ENCODE results near the gene POMGNT1. TPM values are rescaled to one million over a fixed set of nuclear protein-coding genes. Genes with fewer than 3 reads are reported as not detected.

Gene POMGNT1
- polyA plus RNA-seq, 3 donors: 10.3 to 16.7 (median 12.2) TPM

- Mint-ChIP-seq H3K4me1 (peaks cover 21% of the 10 kb centered on the region), H3K4me3 (peak overlapping the region; percentile 41 to 97), H3K36me3 (peaks cover 0 to 3% of the 10 kb centered on the region in 2 donors), H3K27ac (peak overlapping the region in 1 of 7 donors; percentile 30), H3K9me3 (peaks cover 0 to 2% (median 0%) of the 10 kb centered on the region in 7 donors), H3K27me3 (ENCODE audit: low read depth in 3 of 3) (peaks cover 8 to 26% (median 9%) of the 10 kb centered on the region in 3 donors)
- Histone ChIP-seq H3K27me3 (ENCODE audit: control insufficient read depth in 2 of 2, insufficient read depth in 2 of 2, low read length in 2 of 2) (peaks cover 0 to 15% of the 10 kb centered on the region in 2 donors), H3K4me3 (replicated peaks in 1 of 3; ENCODE audit: low read depth in 2 of 3, low read length in 3 of 3) (peak overlapping the region in 1 of 3 experiments; percentile 76), H4K20me1 (ENCODE audit: insufficient read depth, low read length) (no peaks in the 10 kb centered on the region), H3K4me2 (replicated peaks; ENCODE audit: extremely low read depth, low read length, poor library complexity, severe bottlenecking) (peak overlapping the region; percentile 79), H3K79me2 (ENCODE audit: insufficient read depth, low read length) (no peaks in the 10 kb centered on the region), H3K27ac (ENCODE audit: low read depth in 1 of 2, low read length in 2 of 2) (no peak overlapping the region), H3K36me3 (replicated peaks in 1 of 2; ENCODE audit: control insufficient read depth in 1 of 2, insufficient read depth in 2 of 2, low read length in 2 of 2) (no peaks in the 10 kb centered on the region), H2AFZ (ENCODE audit: insufficient read depth, low read depth, low read length, poor library complexity, severe bottlenecking) (peak overlapping the region; percentile 84), H3K4me1 (ENCODE audit: control insufficient read depth in 1 of 2, insufficient read depth in 2 of 2, low read length in 2 of 2) (peaks cover 11 to 21% of the 10 kb centered on the region in 2 donors), H3K9ac (ENCODE audit: insufficient read depth, low read length, poor library complexity, severe bottlenecking) (no peak overlapping the region), H3K9me3 (replicated peaks in 1 of 2; ENCODE audit: control insufficient read depth in 1 of 2, insufficient read depth in 1 of 2, low read length in 2 of 2) (no peaks in the 10 kb centered on the region)
- DNase-seq: no peak
- intact Hi-C loops (cut with micrococcal nuclease): no loop called here
- TF ChIP-seq CTCF (IDR thresholded peaks at IDR 0.05): no peak
- WGBS (ENCODE audit: insufficient coverage): 2% methylated on average over 5 of the region's 5 CpGs
These were observed 6.1 kb upstream of the POMGNT1 start for GRCh38 chr1:46204406-46204742.

- Histone ChIP-seq H2AFZ (ENCODE audit: insufficient read depth, low read depth, low read length, poor library complexity, severe bottlenecking) (peak overlapping the region; percentile 84), H3K27me3 (ENCODE audit: control insufficient read depth in 2 of 2, insufficient read depth in 2 of 2, low read length in 2 of 2) (peaks cover 0 to 15% of the 10 kb centered on the region in 2 donors), H3K9me3 (replicated peaks in 1 of 2; ENCODE audit: control insufficient read depth in 1 of 2, insufficient read depth in 1 of 2, low read length in 2 of 2) (no peaks in the 10 kb centered on the region), H4K20me1 (ENCODE audit: insufficient read depth, low read length) (no peaks in the 10 kb centered on the region), H3K4me1 (ENCODE audit: control insufficient read depth in 1 of 2, insufficient read depth in 2 of 2, low read length in 2 of 2) (peaks cover 14 to 25% of the 10 kb centered on the region in 2 donors), H3K27ac (ENCODE audit: low read depth in 1 of 2, low read length in 2 of 2) (no peak overlapping the region), H3K79me2 (ENCODE audit: insufficient read depth, low read length) (no peaks in the 10 kb centered on the region), H3K9ac (ENCODE audit: insufficient read depth, low read length, poor library complexity, severe bottlenecking) (peak overlapping the region; percentile 48), H3K4me2 (replicated peaks; ENCODE audit: extremely low read depth, low read length, poor library complexity, severe bottlenecking) (peak overlapping the region; percentile 79), H3K36me3 (replicated peaks in 1 of 2; ENCODE audit: control insufficient read depth in 1 of 2, insufficient read depth in 2 of 2, low read length in 2 of 2) (no peaks in the 10 kb centered on the region), H3K4me3 (replicated peaks in 1 of 3; ENCODE audit: low read depth in 2 of 3, low read length in 3 of 3) (peak overlapping the region; percentile 43 to 76 (median 54))
- WGBS (ENCODE audit: insufficient coverage): 4% methylated on average over 4 of the region's 14 CpGs
- Mint-ChIP-seq H3K36me3 (peaks cover 0 to 3% of the 10 kb centered on the region in 2 donors), H3K27ac (no peak overlapping the region), H3K4me3 (peak overlapping the region; percentile 78 to 97), H3K4me1 (peaks cover 25% of the 10 kb centered on the region), H3K9me3 (peaks cover 0 to 2% (median 0%) of the 10 kb centered on the region in 7 donors), H3K27me3 (ENCODE audit: low read depth in 3 of 3) (peaks cover 8 to 26% (median 9%) of the 10 kb centered on the region in 3 donors)
- DNase-seq: no peak
- intact Hi-C loops (cut with micrococcal nuclease): no loop called here
- TF ChIP-seq CTCF (IDR thresholded peaks at IDR 0.05): no peak
These were observed 5.6 kb upstream of the POMGNT1 start for GRCh38 chr1:46203738-46204405.
